GM12891 (cell line): Measurements from ENCODE around the gene PGBD5.

ENCODE experiments used
- PAX5 ChIP-seq: IDR thresholded peaks from 2 replicates; pipeline ENCODE4 v1.6.1; 2011; ENCODE audit warnings: low read length, moderate library complexity, mild to moderate bottlenecking; ENCODE audit not compliant: insufficient read depth, severe bottlenecking
- POLR2A ChIP-seq: IDR thresholded peaks from 2 replicates; pipeline ENCODE4 v1.6.1; 2011; ENCODE audit warnings: low read depth, low read length, control low read depth
- POLR2AphosphoS5 ChIP-seq: IDR thresholded peaks from 2 replicates; pipeline ENCODE4 v1.6.1; 2011; ENCODE audit warnings: low read depth, low read length, control low read depth
- POU2F2 ChIP-seq: IDR thresholded peaks from 2 replicates; pipeline ENCODE4 v1.6.1; 2011; ENCODE audit warnings: low read depth, mild to moderate bottlenecking, control low read depth, low read length, moderate library complexity
- TAF1 ChIP-seq: IDR thresholded peaks from 2 replicates; pipeline ENCODE4 v1.6.1; 2011; ENCODE audit warnings: low read depth, low read length, control low read depth

- no peak for TF ChIP-seq POLR2A
- TF ChIP-seq TAF1 = no peak
- no peak for TF ChIP-seq POLR2AphosphoS5
- TF ChIP-seq PAX5 = no peak
- TF ChIP-seq POU2F2 = no peak
These were observed 5.4 kb upstream of the PGBD5 start for GRCh38 chr1:230431527-230431926.
